ENCODE data around the gene GRID1. TPM values are rescaled to one million over a fixed set of nuclear protein-coding genes. Genes with fewer than 3 reads are reported as not detected.

The GRID1 gene
- total and polyA plus RNA-seq, 10 of the 15 experiments (the other 5 are each of a cell fraction or from before 2014, with no cell fraction given), result 0.04 to 0.62 (median 0.08) TPM; not detected in 5

DNA sequence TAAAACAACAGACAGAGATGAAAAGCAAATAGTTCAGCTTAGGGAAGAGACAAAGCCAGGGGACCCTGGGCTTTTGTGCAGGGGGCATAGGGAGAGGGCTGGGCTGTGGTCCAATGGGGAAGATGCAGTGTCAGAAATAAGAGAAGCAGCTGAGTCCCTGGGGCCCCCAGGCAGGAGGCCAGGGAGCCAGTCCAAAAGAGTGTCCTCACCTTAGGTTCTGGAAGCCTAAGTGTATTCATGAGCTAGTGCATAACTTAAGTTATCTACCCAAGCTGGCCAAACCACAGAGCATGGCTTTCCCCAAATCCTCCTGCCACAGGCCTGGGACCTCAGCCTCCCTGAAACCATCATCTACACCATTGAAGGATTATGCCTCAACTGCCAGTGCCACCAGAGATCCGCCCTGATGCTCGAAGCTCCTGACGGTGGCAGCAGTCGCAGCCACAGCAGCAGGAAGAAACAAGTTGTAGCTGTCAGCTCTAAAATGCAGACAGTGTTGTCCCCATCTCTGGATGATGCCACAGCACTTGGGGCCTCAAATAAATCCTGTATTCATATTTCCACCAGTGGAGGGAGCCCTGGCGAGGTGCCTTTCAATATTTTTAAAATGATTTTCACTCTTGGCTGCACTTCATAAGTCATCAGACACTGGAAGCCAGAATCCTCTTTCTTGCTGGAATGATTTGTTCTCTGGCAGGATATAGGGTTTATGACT, 574.6 kb downstream of the GRID1 start:
- no peaks in the 10 kb centered on the region for H3K27me3 ChIP-seq (replicated peaks in 1 of 2; ENCODE audit: control insufficient read depth in 2 of 2, insufficient read depth in 2 of 2, low read length in 1 of 2)
- H3K9ac ChIP-seq (ENCODE audit: control insufficient read depth, insufficient read depth, low read length), result no peak overlapping the region
- RAD21 ChIA-PET (ENCODE audit: unreplicated experiment), result no interaction called here
- intact Hi-C loops (cut with micrococcal nuclease; ENCODE audit: unreplicated experiment) (loop anchor here (10.0 kb wide), 1 partner anchor 563 kb away; no protein-coding TSS in a partner anchor), in situ Hi-C loops (cut with MboI) (no loop called here)
- CTCF ChIA-PET, result interaction anchor here (0.6 to 0.9 kb wide), 2 partner anchors 214 to 273 kb away, joined by 3 read pairs; no protein-coding TSS in a partner anchor
- SMC1A ChIA-PET (ENCODE audit: uncharacterized antibody, unreplicated experiment), result interaction anchor here (1.1 kb wide), 1 partner anchor 52 kb away, joined by 3 read pairs; no protein-coding TSS in a partner anchor
- TF ChIP-seq, protein P1, sequence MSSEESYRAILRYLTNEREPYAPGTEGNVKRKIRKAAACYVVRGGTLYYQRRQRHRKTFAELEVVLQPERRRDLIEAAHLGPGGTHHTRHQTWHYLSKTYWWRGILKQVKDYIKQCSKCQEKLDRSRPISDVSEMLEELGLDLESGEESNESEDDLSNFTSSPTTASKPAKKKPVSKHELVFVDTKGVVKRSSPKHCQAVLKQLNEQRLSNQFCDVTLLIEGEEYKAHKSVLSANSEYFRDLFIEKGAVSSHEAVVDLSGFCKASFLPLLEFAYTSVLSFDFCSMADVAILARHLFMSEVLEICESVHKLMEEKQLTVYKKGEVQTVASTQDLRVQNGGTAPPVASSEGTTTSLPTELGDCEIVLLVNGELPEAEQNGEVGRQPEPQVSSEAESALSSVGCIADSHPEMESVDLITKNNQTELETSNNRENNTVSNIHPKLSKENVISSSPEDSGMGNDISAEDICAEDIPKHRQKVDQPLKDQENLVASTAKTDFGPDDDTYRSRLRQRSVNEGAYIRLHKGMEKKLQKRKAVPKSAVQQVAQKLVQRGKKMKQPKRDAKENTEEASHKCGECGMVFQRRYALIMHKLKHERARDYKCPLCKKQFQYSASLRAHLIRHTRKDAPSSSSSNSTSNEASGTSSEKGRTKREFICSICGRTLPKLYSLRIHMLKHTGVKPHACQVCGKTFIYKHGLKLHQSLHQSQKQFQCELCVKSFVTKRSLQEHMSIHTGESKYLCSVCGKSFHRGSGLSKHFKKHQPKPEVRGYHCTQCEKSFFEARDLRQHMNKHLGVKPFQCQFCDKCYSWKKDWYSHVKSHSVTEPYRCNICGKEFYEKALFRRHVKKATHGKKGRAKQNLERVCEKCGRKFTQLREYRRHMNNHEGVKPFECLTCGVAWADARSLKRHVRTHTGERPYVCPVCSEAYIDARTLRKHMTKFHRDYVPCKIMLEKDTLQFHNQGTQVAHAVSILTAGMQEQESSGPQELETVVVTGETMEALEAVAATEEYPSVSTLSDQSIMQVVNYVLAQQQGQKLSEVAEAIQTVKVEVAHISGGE (CRISPR knock-in tag; IDR thresholded peaks at IDR 0.05), result no peak
- TF ChIP-seq, protein P2, sequence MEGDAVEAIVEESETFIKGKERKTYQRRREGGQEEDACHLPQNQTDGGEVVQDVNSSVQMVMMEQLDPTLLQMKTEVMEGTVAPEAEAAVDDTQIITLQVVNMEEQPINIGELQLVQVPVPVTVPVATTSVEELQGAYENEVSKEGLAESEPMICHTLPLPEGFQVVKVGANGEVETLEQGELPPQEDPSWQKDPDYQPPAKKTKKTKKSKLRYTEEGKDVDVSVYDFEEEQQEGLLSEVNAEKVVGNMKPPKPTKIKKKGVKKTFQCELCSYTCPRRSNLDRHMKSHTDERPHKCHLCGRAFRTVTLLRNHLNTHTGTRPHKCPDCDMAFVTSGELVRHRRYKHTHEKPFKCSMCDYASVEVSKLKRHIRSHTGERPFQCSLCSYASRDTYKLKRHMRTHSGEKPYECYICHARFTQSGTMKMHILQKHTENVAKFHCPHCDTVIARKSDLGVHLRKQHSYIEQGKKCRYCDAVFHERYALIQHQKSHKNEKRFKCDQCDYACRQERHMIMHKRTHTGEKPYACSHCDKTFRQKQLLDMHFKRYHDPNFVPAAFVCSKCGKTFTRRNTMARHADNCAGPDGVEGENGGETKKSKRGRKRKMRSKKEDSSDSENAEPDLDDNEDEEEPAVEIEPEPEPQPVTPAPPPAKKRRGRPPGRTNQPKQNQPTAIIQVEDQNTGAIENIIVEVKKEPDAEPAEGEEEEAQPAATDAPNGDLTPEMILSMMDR (IDR thresholded peaks at IDR 0.05 in 2 of 3, conservative IDR thresholded peaks at IDR 0.05 in 1 of 3; ENCODE audit: control insufficient read depth in 2 of 3, extremely low read depth in 1 of 3, insufficient read depth in 1 of 3, low read depth in 3 of 3, low read length in 3 of 3), result peak in 2 of 3 experiments; percentile 31 to 35; a peak in 3 of 6 replicates
- TF ChIP-seq RAD21 (IDR thresholded peaks at IDR 0.05; ENCODE audit: insufficient read depth, low read depth, low read length) (peak; percentile 32; the same call in 1 of the 2 replicates), NR2C1 (IDR thresholded peaks at IDR 0.05) (no peak), ZNF274 (IDR thresholded peaks at IDR 0.05; ENCODE audit: insufficient read depth, insufficient read length) (no peak), SP1 (IDR thresholded peaks at IDR 0.05; ENCODE audit: low read depth, low read length) (no peak), POLR2AphosphoS5 (IDR thresholded peaks at IDR 0.05; ENCODE audit: low read length) (no peak), SMC3 (IDR thresholded peaks at IDR 0.05; ENCODE audit: borderline replicate concordance, low read length) (peak; percentile 31; the same call in 1 of the 2 replicates)
- TF ChIP-seq, protein P3, sequence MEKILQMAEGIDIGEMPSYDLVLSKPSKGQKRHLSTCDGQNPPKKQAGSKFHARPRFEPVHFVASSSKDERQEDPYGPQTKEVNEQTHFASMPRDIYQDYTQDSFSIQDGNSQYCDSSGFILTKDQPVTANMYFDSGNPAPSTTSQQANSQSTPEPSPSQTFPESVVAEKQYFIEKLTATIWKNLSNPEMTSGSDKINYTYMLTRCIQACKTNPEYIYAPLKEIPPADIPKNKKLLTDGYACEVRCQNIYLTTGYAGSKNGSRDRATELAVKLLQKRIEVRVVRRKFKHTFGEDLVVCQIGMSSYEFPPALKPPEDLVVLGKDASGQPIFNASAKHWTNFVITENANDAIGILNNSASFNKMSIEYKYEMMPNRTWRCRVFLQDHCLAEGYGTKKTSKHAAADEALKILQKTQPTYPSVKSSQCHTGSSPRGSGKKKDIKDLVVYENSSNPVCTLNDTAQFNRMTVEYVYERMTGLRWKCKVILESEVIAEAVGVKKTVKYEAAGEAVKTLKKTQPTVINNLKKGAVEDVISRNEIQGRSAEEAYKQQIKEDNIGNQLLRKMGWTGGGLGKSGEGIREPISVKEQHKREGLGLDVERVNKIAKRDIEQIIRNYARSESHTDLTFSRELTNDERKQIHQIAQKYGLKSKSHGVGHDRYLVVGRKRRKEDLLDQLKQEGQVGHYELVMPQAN (conservative IDR thresholded peaks at IDR 0.05), result no peak
- TF ChIP-seq, protein P4, sequence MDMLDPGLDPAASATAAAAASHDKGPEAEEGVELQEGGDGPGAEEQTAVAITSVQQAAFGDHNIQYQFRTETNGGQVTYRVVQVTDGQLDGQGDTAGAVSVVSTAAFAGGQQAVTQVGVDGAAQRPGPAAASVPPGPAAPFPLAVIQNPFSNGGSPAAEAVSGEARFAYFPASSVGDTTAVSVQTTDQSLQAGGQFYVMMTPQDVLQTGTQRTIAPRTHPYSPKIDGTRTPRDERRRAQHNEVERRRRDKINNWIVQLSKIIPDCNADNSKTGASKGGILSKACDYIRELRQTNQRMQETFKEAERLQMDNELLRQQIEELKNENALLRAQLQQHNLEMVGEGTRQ (IDR thresholded peaks at IDR 0.05; ENCODE audit: borderline replicate concordance, low read depth, low read length), result no peak
- FAIRE-seq, result no peak
- no peak overlapping the region for H3K27ac ChIP-seq (ENCODE audit: control insufficient read depth, insufficient read depth)
- POLR2A ChIA-PET, result no interaction called here
- H3K79me2 ChIP-seq (ENCODE audit: control insufficient read depth, insufficient read depth, low read length), result no peaks in the 10 kb centered on the region
- no peak overlapping the region for H2AFZ ChIP-seq (ENCODE audit: control insufficient read depth, low read depth, low read length)
- H3K4me2 ChIP-seq (ENCODE audit: control insufficient read depth, insufficient read depth), result no peak overlapping the region
- H3K4me1 ChIP-seq (ENCODE audit: control insufficient read depth, insufficient read depth, low read length), result no peaks in the 10 kb centered on the region
- no TSS peak for BruUV-seq (replicated peaks)
- H3K36me3 ChIP-seq (ENCODE audit: control insufficient read depth in 2 of 2, insufficient read depth in 2 of 2, low read length in 1 of 2), result no peaks in the 10 kb centered on the region
- no peaks in the 10 kb centered on the region for H4K20me1 ChIP-seq (ENCODE audit: control insufficient read depth, insufficient read depth)
- H3K9me3 ChIP-seq (replicated peaks; ENCODE audit: control insufficient read depth, insufficient read depth, low read length), result no peaks in the 10 kb centered on the region
- no peak for DNase-seq (ENCODE audit: low read depth, low spot score)
- peak; percentile 46; the same call in 2 of the 3 replicates for ATAC-seq
- no peak overlapping the region for H3K4me3 ChIP-seq
- WGBS (ENCODE audit: insufficient coverage, insufficient replicate concordance, low lambda C conversion rate, missing lambda C conversion rate), result 24% methylated on average over 5 of the region's 5 CpGs
